Esophagus muscularis mucosa (tissue), 4 donors: ENCODE measurements around the gene UNC13C.

Experiments used
- EP300 ChIP-seq: sonication (generic); formaldehyde crosslinking; IDR thresholded peaks from one replicate; pipeline ENCODE4 v1.6.1; 2017; ENCODE audit warnings: antibody characterized with exemption
- POLR2A ChIP-seq: fragments of 450-650 bp; IDR thresholded peaks from one replicate; pipeline ENCODE4 v1.6.1; 2017; ENCODE audit warnings: antibody characterized with exemption, moderate library complexity, mild to moderate bottlenecking, low read depth
- POLR2AphosphoS5 ChIP-seq, 2 donors: sonication (generic); formaldehyde crosslinking; IDR thresholded peaks; one replicate each; pipeline ENCODE4 v1.6.1; 2017; ENCODE audit warnings: antibody characterized with exemption in 2 of 2
- TF ChIP-seq, protein P1 (sequence below), 3 experiments: fragments of 200-600 bp in 2 of 3; fragments of 450-650 bp in 1 of 3; sonication (generic) in 2 of 3; IDR thresholded peaks; one replicate each; pipeline ENCODE4 v1.5.1; 2017 to 2019; ENCODE audit warnings: antibody characterized with exemption in 3 of 3, mild to moderate bottlenecking in 2 of 3, moderate library complexity in 1 of 3

DNA sequence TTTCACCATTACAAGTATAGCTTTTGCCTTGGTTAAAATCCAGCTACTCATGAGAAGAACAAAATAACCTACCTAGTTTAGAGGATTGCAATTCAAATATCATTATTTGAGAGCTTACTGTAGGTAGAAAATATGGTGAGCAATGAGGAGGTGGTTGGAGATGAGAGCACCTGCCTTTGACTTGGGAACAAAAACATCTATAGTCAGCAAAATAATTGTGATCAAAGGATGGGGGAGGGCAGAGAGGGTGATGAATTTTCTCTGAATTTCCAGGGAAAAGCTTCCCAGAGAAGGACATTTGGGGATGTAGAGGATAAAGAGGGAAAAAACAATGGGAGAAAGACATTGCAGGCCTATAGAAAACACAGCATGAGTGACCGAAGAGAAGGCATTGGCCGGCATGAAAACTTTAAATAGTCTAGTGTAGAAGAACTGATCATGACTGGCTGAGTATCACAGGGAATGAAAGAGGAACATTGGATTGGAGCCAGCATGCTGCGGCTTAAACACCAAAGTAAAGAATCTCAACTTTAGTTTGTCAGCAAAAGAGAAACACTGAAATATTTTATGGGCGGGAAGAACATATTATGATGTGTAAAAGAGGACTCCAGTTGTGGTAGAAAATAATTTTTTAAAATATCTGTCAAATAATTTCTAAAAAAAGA lies 581.3 kb downstream of the UNC13C start:
- TF ChIP-seq, protein P1, sequence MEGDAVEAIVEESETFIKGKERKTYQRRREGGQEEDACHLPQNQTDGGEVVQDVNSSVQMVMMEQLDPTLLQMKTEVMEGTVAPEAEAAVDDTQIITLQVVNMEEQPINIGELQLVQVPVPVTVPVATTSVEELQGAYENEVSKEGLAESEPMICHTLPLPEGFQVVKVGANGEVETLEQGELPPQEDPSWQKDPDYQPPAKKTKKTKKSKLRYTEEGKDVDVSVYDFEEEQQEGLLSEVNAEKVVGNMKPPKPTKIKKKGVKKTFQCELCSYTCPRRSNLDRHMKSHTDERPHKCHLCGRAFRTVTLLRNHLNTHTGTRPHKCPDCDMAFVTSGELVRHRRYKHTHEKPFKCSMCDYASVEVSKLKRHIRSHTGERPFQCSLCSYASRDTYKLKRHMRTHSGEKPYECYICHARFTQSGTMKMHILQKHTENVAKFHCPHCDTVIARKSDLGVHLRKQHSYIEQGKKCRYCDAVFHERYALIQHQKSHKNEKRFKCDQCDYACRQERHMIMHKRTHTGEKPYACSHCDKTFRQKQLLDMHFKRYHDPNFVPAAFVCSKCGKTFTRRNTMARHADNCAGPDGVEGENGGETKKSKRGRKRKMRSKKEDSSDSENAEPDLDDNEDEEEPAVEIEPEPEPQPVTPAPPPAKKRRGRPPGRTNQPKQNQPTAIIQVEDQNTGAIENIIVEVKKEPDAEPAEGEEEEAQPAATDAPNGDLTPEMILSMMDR (IDR thresholded peaks at IDR 0.05): no peak
- TF ChIP-seq EP300 (no peak), POLR2A (no peak), POLR2AphosphoS5 (IDR thresholded peaks at IDR 0.05) (no peak)
